A549 treated with Mapracorat at 1 μM for 4 hours (cell line): ENCODE data around the gene COL26A1. TPM values are rescaled to one million over a fixed set of nuclear protein-coding genes. Genes with fewer than 3 reads are reported as not detected.

Source experiments
- total RNA-seq: library from RNA; stranded (reverse); fragments of 200-300 nt; extraction: Qiagen RNA extraction; gene quantifications from 5 replicates; pipeline ENCODE4 v1.2.3, GENCODE V29; 2022

COL26A1 gene
- total RNA-seq: 0.32 to 0.78 TPM (median 0.51 TPM) in 5 replicates

DNA sequence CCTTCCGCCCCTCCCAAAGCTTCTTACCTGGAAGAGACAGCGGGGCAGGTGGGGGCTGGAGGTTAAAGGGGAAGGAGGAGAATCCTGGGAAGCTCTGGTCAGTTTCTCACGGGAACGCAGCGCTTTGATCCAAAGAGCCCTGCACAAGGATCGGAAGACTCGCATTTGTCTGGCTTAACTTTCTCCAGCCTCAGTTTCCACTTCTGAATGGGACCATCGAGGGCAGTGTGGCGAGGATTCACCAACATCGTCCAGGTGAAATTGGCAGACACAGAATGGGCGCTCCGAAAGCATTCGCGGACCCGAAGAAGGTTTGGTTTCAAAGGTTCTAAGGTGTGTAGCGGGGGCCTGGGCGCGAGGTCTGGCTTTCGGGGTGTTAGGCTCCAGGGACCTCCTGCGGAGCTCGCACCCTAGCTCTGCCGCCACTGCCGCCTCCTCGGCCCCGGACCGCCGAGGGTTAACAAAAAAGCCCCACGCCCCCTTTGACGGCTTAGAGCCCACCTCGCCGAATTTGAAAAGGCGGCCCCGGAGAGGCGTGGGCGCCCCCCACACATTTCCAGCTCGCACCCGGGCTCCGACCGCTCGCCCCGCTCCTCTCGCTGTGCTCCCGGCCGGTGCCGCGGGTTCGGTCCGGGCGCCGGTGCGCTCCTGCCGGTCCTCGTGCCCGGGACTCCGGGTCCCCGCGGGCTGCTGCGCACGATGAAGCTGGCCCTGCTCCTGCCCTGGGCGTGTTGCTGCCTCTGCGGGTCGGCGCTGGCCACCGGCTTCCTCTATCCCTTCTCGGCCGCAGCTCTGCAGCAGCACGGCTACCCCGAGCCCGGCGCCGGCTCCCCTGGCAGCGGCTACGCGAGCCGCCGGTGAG lies at the start of gene COL26A1:
TSS of gene COL26A1 (plus strand) at position 542 of the 862 bp plus-strand sequence. CDS start at position 700, 158 bp downstream.

DNA sequence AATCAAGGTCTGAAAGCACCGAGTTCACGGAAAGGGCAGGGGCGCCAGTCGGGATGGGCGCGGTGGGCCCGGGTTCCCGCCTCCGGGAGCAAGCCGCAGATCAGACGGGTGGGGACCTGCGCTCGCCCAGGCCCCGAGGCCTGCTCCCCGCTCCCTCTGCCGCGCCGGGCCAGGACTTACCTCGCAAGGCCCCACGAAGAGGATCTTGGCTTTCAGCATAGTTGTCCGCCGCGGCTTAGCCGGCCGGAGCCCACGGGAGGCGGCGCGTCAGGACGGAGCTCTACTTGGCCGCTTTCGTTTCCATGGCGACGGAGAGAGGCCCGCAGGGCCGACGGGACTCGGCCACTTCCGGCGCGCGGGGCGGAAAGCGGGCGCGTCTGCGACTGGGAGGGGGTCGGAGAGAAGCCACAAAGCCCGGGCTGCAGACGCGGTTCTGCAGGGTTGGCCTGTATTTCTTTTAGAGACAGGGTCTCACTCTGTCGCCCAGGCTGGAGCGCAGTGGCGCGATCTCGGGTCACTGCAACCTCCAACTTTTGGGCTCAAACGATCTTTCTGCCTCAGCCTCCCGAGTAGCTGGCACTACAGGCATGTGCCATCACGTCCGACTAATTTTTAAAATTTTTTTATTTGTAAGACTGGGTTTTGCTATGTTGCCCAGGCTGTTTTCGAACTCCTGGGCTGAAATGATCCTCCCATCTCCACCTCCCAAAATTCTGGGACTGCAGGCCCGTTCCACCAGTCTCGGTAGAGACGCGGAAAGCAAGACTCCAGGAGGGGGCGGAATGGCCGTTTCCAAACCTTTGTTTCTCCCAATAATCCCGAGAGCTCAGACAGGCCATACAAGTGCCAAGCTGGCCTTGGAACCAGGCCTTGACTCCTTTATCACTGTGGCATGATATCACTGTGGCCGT lies 40.9 kb upstream of the COL26A1 start, which contains the start of gene IFT22:
TSS of gene IFT22 (minus strand) at position 322 of the 911 bp plus-strand sequence. CDS start at position 219, 103 bp downstream.

Other genes with a start within 250 kb of the COL26A1 start
- gene SERPINE1, start 235.8 kb upstream of the COL26A1 start, total RNA-seq: 1,598 to 2,064 TPM (median 1,785 TPM) in 5 replicates
- 143 to 165 TPM (median 150 TPM) in 5 replicates for gene AP1S1, start 208.4 kb upstream of the COL26A1 start, total RNA-seq
- gene VGF, start 197.3 kb upstream of the COL26A1 start, total RNA-seq: 10.8 to 26.3 TPM (median 18.0 TPM) in 5 replicates
- 0.15 to 0.20 TPM (median 0.15 TPM) in 5 replicates for gene NAT16, start 182.6 kb upstream of the COL26A1 start, total RNA-seq
- gene MOGAT3, start 161.8 kb upstream of the COL26A1 start, total RNA-seq: not detected in 5 replicates
- gene PLOD3, start 145.3 kb upstream of the COL26A1 start, total RNA-seq: 66.9 to 85.1 TPM (median 83.1 TPM) in 5 replicates
- 71.7 to 101 TPM (median 92.8 TPM) in 5 replicates for gene ZNHIT1, start 144.7 kb upstream of the COL26A1 start, total RNA-seq
- gene CLDN15, start 125.1 kb upstream of the COL26A1 start, total RNA-seq: 7.3 to 13.9 TPM (median 11.1 TPM) in 5 replicates
- gene FIS1, start 117.8 kb upstream of the COL26A1 start, total RNA-seq: 124 to 154 TPM (median 140 TPM) in 5 replicates
- gene IFT22, start 41.1 kb upstream of the COL26A1 start, total RNA-seq: 51.3 to 56.0 TPM (median 53.1 TPM) in 5 replicates